ENCODE data around the gene CXCL16. TPM values are rescaled to one million over a fixed set of nuclear protein-coding genes. Genes with fewer than 3 reads are reported as not detected.
A peak's percentile ranks its signal among the peaks of the same experiment; 100 is the strongest.

The CXCL16 gene
- total RNA-seq, 2 donors from 2014 or later, result 2.7 to 6.7 TPM

- peaks cover 10% of the 10 kb centered on the region for H3K27me3 Mint-ChIP-seq
- no peak for ATAC-seq (replicated peaks)
- H3K4me3 Mint-ChIP-seq, result no peak overlapping the region
- no peaks in the 10 kb centered on the region for H3K9me3 Mint-ChIP-seq
- peaks cover 12% of the 10 kb centered on the region for H3K4me1 Mint-ChIP-seq
- no peak overlapping the region for H3K27ac Mint-ChIP-seq
- H3K36me3 Mint-ChIP-seq (ENCODE audit: low read depth), result no peaks in the 10 kb centered on the region
Observed at GRCh38 chr17:4742133-4742532, 2.4 kb upstream of the CXCL16 start.

- no peak for ATAC-seq (replicated peaks)
- Mint-ChIP-seq H3K4me3 (no peak overlapping the region), H3K36me3 (ENCODE audit: low read depth) (no peaks in the 10 kb centered on the region), H3K4me1 (peaks cover 12% of the 10 kb centered on the region), H3K27ac (no peak overlapping the region), H3K9me3 (no peaks in the 10 kb centered on the region), H3K27me3 (peaks cover 10% of the 10 kb centered on the region)
Observed at GRCh38 chr17:4741544-4741943, 1.8 kb upstream of the CXCL16 start.

- H3K27me3 Mint-ChIP-seq, result peaks cover 10% of the 10 kb centered on the region
- H3K4me1 Mint-ChIP-seq, result peaks cover 18% of the 10 kb centered on the region
- H3K36me3 Mint-ChIP-seq (ENCODE audit: low read depth), result no peaks in the 10 kb centered on the region
- peak overlapping the region; percentile 79 for H3K4me3 Mint-ChIP-seq
- no peak for ATAC-seq (replicated peaks)
- H3K9me3 Mint-ChIP-seq, result no peaks in the 10 kb centered on the region
- peak overlapping the region; percentile 60 for H3K27ac Mint-ChIP-seq
Observed at GRCh38 chr17:4740584-4740983, 856 bp upstream of the CXCL16 start.

GRCh38 chr17:4740025-4740351 lies 260 bp upstream of the CXCL16 start:
- Mint-ChIP-seq H3K9me3 (no peaks in the 10 kb centered on the region), H3K27ac (peak overlapping the region; percentile 60), H3K27me3 (peaks cover 10% of the 10 kb centered on the region), H3K4me1 (peaks cover 18% of the 10 kb centered on the region), H3K36me3 (ENCODE audit: low read depth) (no peaks in the 10 kb centered on the region), H3K4me3 (peak overlapping the region; percentile 79)
- no peak for ATAC-seq (replicated peaks)

- no peaks in the 10 kb centered on the region for H3K9me3 Mint-ChIP-seq
- H3K4me1 Mint-ChIP-seq, result peaks cover 22% of the 10 kb centered on the region
- H3K4me3 Mint-ChIP-seq, result peak overlapping the region; percentile 85
- peak overlapping the region; percentile 68 for H3K27ac Mint-ChIP-seq
- peaks cover 10% of the 10 kb centered on the region for H3K27me3 Mint-ChIP-seq
- peaks cover 3% of the 10 kb centered on the region for H3K36me3 Mint-ChIP-seq (ENCODE audit: low read depth)
- peak; percentile 18 for ATAC-seq (replicated peaks)
Observed at GRCh38 chr17:4738136-4739121, 1.3 kb downstream of the CXCL16 start.

GRCh38 chr17:4735876-4736651 lies 3.7 kb downstream of the CXCL16 start:
- Mint-ChIP-seq H3K9me3 (no peaks in the 10 kb centered on the region), H3K27me3 (peaks cover 8% of the 10 kb centered on the region), H3K36me3 (ENCODE audit: low read depth) (peaks cover 18% of the 10 kb centered on the region), H3K4me1 (peaks cover 22% of the 10 kb centered on the region), H3K4me3 (no peak overlapping the region), H3K27ac (peak overlapping the region; percentile 3)
- no peak for ATAC-seq (replicated peaks)

GRCh38 chr17:4734857-4735475 lies 4.8 kb downstream of the CXCL16 start:
- Mint-ChIP-seq H3K4me1 (peaks cover 21% of the 10 kb centered on the region), H3K4me3 (no peak overlapping the region), H3K9me3 (no peaks in the 10 kb centered on the region), H3K27ac (no peak overlapping the region), H3K27me3 (peaks cover under 1% of the 10 kb centered on the region), H3K36me3 (ENCODE audit: low read depth) (peaks cover 19% of the 10 kb centered on the region)
- no peak for ATAC-seq (replicated peaks)

- H3K4me1 Mint-ChIP-seq, result peaks cover 15% of the 10 kb centered on the region
- no peaks in the 10 kb centered on the region for H3K9me3 Mint-ChIP-seq
- peaks cover 19% of the 10 kb centered on the region for H3K36me3 Mint-ChIP-seq (ENCODE audit: low read depth)
- H3K27me3 Mint-ChIP-seq, result no peaks in the 10 kb centered on the region
- peak overlapping the region; percentile 95 for H3K4me3 Mint-ChIP-seq
- H3K27ac Mint-ChIP-seq, result peak overlapping the region; percentile 75
- no peak for ATAC-seq (replicated peaks)
Observed at GRCh38 chr17:4733073-4733531, 6.6 kb downstream of the CXCL16 start.

GRCh38 chr17:4728124-4728523 lies 11.6 kb downstream of the CXCL16 start:
- ATAC-seq (replicated peaks), result peak; percentile 63
- no peaks in the 10 kb centered on the region for H3K27me3 Mint-ChIP-seq
- no peaks in the 10 kb centered on the region for H3K9me3 Mint-ChIP-seq
- peaks cover 17% of the 10 kb centered on the region for H3K4me1 Mint-ChIP-seq
- peak overlapping the region; percentile 72 for H3K27ac Mint-ChIP-seq
- H3K36me3 Mint-ChIP-seq (ENCODE audit: low read depth), result peaks cover 13% of the 10 kb centered on the region
- H3K4me3 Mint-ChIP-seq, result peak overlapping the region; percentile 61

- ATAC-seq (replicated peaks), result no peak
- Mint-ChIP-seq H3K27ac (peak overlapping the region; percentile 5), H3K9me3 (no peaks in the 10 kb centered on the region), H3K4me1 (peaks cover 17% of the 10 kb centered on the region), H3K36me3 (ENCODE audit: low read depth) (peaks cover 13% of the 10 kb centered on the region), H3K4me3 (no peak overlapping the region), H3K27me3 (no peaks in the 10 kb centered on the region)
Observed at GRCh38 chr17:4725646-4726310, 13.9 kb downstream of the CXCL16 start.

GRCh38 chr17:4724650-4725049 lies 15.1 kb downstream of the CXCL16 start:
- Mint-ChIP-seq H3K27ac (no peak overlapping the region), H3K4me1 (peaks cover 12% of the 10 kb centered on the region), H3K27me3 (no peaks in the 10 kb centered on the region), H3K9me3 (no peaks in the 10 kb centered on the region), H3K36me3 (ENCODE audit: low read depth) (peaks cover 24% of the 10 kb centered on the region), H3K4me3 (no peak overlapping the region)
- no peak for ATAC-seq (replicated peaks)

GRCh38 chr17:4722678-4723240 lies 17.0 kb downstream of the CXCL16 start:
- no peak overlapping the region for H3K27ac Mint-ChIP-seq
- no peaks in the 10 kb centered on the region for H3K9me3 Mint-ChIP-seq
- H3K4me1 Mint-ChIP-seq, result peaks cover 8% of the 10 kb centered on the region
- no peaks in the 10 kb centered on the region for H3K27me3 Mint-ChIP-seq
- H3K36me3 Mint-ChIP-seq (ENCODE audit: low read depth), result peaks cover 43% of the 10 kb centered on the region
- ATAC-seq (replicated peaks), result no peak
- no peak overlapping the region for H3K4me3 Mint-ChIP-seq

- Mint-ChIP-seq H3K9me3 (no peaks in the 10 kb centered on the region), H3K4me1 (peaks cover 5% of the 10 kb centered on the region), H3K27ac (peak overlapping the region; percentile 61), H3K36me3 (ENCODE audit: low read depth) (peaks cover 56% of the 10 kb centered on the region), H3K27me3 (no peaks in the 10 kb centered on the region), H3K4me3 (no peak overlapping the region)
- peak; percentile 73 for ATAC-seq (replicated peaks)
Observed at GRCh38 chr17:4721203-4722135, 18.3 kb downstream of the CXCL16 start.
